ENCODE results near the gene SLC46A3. TPM values are rescaled to one million over a fixed set of nuclear protein-coding genes. Genes with fewer than 3 reads are reported as not detected.
A peak's percentile ranks its signal among the peaks of the same experiment; 100 is the strongest.

SLC46A3 gene
- total and polyA plus RNA-seq, 10 of the 15 experiments (the other 5 are each of a cell fraction or from before 2014, with no cell fraction given) = 2.9 to 15.6 (median 9.4) TPM

- ChIA-PET RAD21 (ENCODE audit: unreplicated experiment) (interaction anchor here (0.9 to 1.1 kb wide), 4 partner anchors 58 to 82 kb away, joined by 3 to 4 read pairs (median 4); partner anchors contain the start of gene POMP), SMC1A (ENCODE audit: uncharacterized antibody, unreplicated experiment) (interaction anchor here (1.3 to 1.6 kb wide), 3 partner anchors 8 to 58 kb away, joined by 3 to 6 read pairs (median 3); no protein-coding TSS in a partner anchor), POLR2A (interaction anchor here (0.6 kb wide), 1 partner anchor 136 kb away, joined by 3 read pairs; no protein-coding TSS in a partner anchor), CTCF (interaction anchor here (0.8 to 0.9 kb wide), 2 partner anchors 13 to 143 kb away, joined by 3 to 4 read pairs; no protein-coding TSS in a partner anchor)
- FAIRE-seq (no peak), DNase-seq (ENCODE audit: low read depth, low spot score) (no peak), ATAC-seq (no peak)
- TF ChIP-seq CEBPB (IDR thresholded peaks at IDR 0.05; ENCODE audit: borderline replicate concordance in 1 of 2, low read depth in 2 of 2, low read length in 2 of 2) (no peak), MLLT1 (IDR thresholded peaks at IDR 0.05) (peak; percentile 14; the same call in 1 of the 2 replicates), BCLAF1 (IDR thresholded peaks at IDR 0.05) (no peak), EZH2 (IDR thresholded peaks at IDR 0.05; ENCODE audit: borderline replicate concordance, control insufficient read depth, low read depth, low read length) (no peak)
- Histone ChIP-seq H3K9me3 (replicated peaks; ENCODE audit: control insufficient read depth, insufficient read depth, low read length) (no peaks in the 10 kb centered on the region), H4K20me1 (ENCODE audit: control insufficient read depth, insufficient read depth) (no peaks in the 10 kb centered on the region), H3K27ac (ENCODE audit: control insufficient read depth, insufficient read depth) (0 out of 2 replicates have a peak overlapping the region, but pooled peaks have one; percentile 14), H3K27me3 (replicated peaks in 1 of 2; ENCODE audit: control insufficient read depth in 2 of 2, insufficient read depth in 2 of 2, low read length in 1 of 2) (no peaks in the 10 kb centered on the region), H3K4me3 (peak overlapping the region; percentile 72; the same call in 1 of the 2 replicates), H2AFZ (ENCODE audit: control insufficient read depth, low read depth, low read length) (peak overlapping the region; percentile 95), H3K4me1 (ENCODE audit: control insufficient read depth, insufficient read depth, low read length) (no peaks in the 10 kb centered on the region), H3K9ac (ENCODE audit: control insufficient read depth, insufficient read depth, low read length) (peak overlapping the region; percentile 76), H3K36me3 (ENCODE audit: control insufficient read depth in 2 of 2, insufficient read depth in 2 of 2, low read length in 1 of 2) (no peaks in the 10 kb centered on the region), H3K4me2 (ENCODE audit: control insufficient read depth, insufficient read depth) (peak overlapping the region; percentile 86), H3K79me2 (ENCODE audit: control insufficient read depth, insufficient read depth, low read length) (no peaks in the 10 kb centered on the region)
- BruUV-seq (replicated peaks) = no TSS peak
- in situ Hi-C loops (cut with MboI) = no loop called here
- WGBS (ENCODE audit: insufficient coverage, insufficient replicate concordance, low lambda C conversion rate, missing lambda C conversion rate) = 41% methylated on average over 15 of the region's 15 CpGs
- intact Hi-C loops (cut with micrococcal nuclease; ENCODE audit: unreplicated experiment) = no loop called here
These were observed 671 bp upstream of the SLC46A3 start for GRCh38 chr13:28719227-28720055.

Measured in GM12878 (cell line).